ENCODE data around the gene TRABD2A. TPM values are rescaled to one million over a fixed set of nuclear protein-coding genes. Genes with fewer than 3 reads are reported as not detected.

The TRABD2A gene
- total and polyA plus RNA-seq, 9 of the 15 experiments (the other 6 are each of a cell fraction or from before 2014, with no cell fraction given) = 0.07 to 0.45 (median 0.25) TPM

DNA sequence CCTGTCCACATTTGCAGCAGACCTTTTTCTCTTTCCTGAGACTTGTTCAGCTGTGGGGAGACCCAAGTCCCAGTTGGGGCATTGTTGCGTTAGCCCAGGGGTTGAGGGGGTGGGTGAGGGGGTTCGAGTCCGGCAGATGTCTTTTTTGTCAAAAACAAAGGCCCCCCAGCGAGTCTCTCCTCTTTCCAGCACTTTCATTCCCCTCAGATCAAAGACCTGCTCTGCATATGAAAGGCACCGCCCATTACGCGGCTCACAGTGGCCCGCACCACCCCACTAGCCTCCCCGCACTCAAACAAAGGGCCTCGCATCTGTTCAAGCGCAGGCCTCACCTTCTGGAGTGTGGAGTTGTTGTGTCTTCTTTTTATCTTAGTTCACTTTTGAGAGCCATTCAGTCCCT, 25.2 kb downstream of the TRABD2A start:
- Histone ChIP-seq H3K9ac (ENCODE audit: insufficient read depth in 1 of 2, low read depth in 2 of 2, low read length in 2 of 2) (no peak overlapping the region), H3K4me3 (no peak overlapping the region), H4K20me1 (replicated peaks; ENCODE audit: control insufficient read depth, insufficient read depth, low read length) (no peaks in the 10 kb centered on the region), H3K9me3 (replicated peaks; ENCODE audit: control insufficient read depth, insufficient read depth, low read depth, low read length) (no peaks in the 10 kb centered on the region), H2AFZ (ENCODE audit: low read depth, low read length) (no peak overlapping the region), H3K4me1 (replicated peaks in 1 of 2; ENCODE audit: control insufficient read depth in 2 of 2, insufficient read depth in 2 of 2, low read length in 2 of 2) (peaks cover 0 to 10% of the 10 kb centered on the region in 2 experiments; a peak in 2 of 5 replicates), H3K36me3 (ENCODE audit: control insufficient read depth, insufficient read depth, low read length) (no peaks in the 10 kb centered on the region), H3K79me2 (ENCODE audit: control insufficient read depth, insufficient read depth, low read length) (no peaks in the 10 kb centered on the region), H3K27ac (ENCODE audit: extremely low read depth, low read depth, low read length) (no peak overlapping the region), H3K27me3 (ENCODE audit: control insufficient read depth in 2 of 2, insufficient read depth in 2 of 2, low read length in 2 of 2) (peaks cover 5 to 27% of the 10 kb centered on the region in 2 experiments; a peak in 4 of 5 replicates), H3K4me2 (ENCODE audit: insufficient read depth, low read length) (no peak overlapping the region), H3K9me1 (ENCODE audit: control insufficient read depth, insufficient read depth, low read length) (no peaks in the 10 kb centered on the region)
- in situ Hi-C loops (cut with MboI) (no loop called here), intact Hi-C loops (cut with micrococcal nuclease) (no loop called here)
- FAIRE-seq = no peak
- TF ChIP-seq FOXK2 (conservative IDR thresholded peaks at IDR 0.05 in 1 of 2, IDR thresholded peaks at IDR 0.05 in 1 of 2; ENCODE audit: low read depth in 2 of 2) = no peak
- no peak for TF ChIP-seq ZNF224 (CRISPR knock-in tag; IDR thresholded peaks at IDR 0.05)
- no peak for TF ChIP-seq SMAD1 (IDR thresholded peaks at IDR 0.05; ENCODE audit: low read depth, low read length, partially characterized antibody)
- TF ChIP-seq DDX20 (tag; IDR thresholded peaks at IDR 0.05; ENCODE audit: low read depth) = no peak
- TF ChIP-seq COPS2 (conservative IDR thresholded peaks at IDR 0.05) = no peak
- TF ChIP-seq, protein P1, sequence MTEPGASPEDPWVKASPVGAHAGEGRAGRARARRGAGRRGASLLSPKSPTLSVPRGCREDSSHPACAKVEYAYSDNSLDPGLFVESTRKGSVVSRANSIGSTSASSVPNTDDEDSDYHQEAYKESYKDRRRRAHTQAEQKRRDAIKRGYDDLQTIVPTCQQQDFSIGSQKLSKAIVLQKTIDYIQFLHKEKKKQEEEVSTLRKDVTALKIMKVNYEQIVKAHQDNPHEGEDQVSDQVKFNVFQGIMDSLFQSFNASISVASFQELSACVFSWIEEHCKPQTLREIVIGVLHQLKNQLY (CRISPR knock-in tag; conservative IDR thresholded peaks at IDR 0.05) = no peak
- no peak for TF ChIP-seq MEF2A (IDR thresholded peaks at IDR 0.05; ENCODE audit: control insufficient read depth, low read depth, low read length)
- TF ChIP-seq POLR2AphosphoS5 (IDR thresholded peaks at IDR 0.05; ENCODE audit: control insufficient read depth, insufficient read depth, low read depth, low read length) = no peak
- no peak for TF ChIP-seq THRAP3 (IDR thresholded peaks at IDR 0.05; ENCODE audit: borderline replicate concordance)
- 3% methylated on average over 10 of the region's 11 CpGs for WGBS (ENCODE audit: insufficient coverage, low coverage, missing lambda C conversion rate)
- ATAC-seq = no peak
- POLR2A ChIA-PET = no interaction called here
- no peak for DNase-seq (ENCODE audit: extremely low read depth in 1 of 4, low spot score in 3 of 4)
- CTCF ChIA-PET (ENCODE audit: low intra/inter-chr PET ratio) = no interaction called here
- BruUV-seq (replicated peaks) = no TSS peak
